ENCODE data around the gene TBR1.

TBR1 gene

DNA sequence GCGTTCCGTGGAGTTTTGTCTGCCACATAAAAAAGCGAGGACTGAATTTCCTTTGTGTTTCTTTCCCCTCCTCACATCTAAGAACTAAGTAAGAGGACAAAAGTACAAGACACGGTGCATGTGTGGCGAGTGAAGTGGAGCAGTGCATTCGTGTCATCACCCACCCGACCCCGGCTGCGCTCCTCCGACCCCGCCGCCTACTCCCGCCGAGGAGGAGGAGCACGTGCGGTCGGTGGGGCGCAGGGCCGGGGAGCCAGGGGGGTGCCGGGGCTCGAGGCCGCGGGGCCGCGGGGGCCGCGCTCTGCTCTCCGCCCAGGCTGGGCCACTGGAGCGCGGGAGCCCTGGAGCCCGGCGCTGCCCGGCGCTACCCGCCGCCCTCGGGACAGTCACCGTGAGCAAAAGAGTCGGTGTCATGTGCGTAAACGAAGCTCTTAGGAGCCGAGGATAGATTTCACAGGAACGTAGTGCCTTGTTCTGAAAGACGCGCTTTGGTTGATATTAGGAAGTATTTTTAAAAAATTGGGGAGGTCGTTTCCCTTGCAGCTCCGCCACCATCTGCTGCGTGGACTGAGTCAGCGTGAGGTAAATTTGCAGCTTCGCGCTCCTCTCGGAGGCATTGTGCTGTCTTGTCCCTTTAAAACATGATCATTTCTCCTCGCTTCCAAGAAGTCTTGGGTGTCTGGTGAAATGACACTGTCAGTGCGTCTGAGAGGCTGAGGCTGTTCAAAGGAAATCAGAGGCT is 11.0 kb downstream of the TBR1 start:
- DNase-seq (ENCODE audit: low read depth in 2 of 2, low spot score in 1 of 2): no peak

DNA sequence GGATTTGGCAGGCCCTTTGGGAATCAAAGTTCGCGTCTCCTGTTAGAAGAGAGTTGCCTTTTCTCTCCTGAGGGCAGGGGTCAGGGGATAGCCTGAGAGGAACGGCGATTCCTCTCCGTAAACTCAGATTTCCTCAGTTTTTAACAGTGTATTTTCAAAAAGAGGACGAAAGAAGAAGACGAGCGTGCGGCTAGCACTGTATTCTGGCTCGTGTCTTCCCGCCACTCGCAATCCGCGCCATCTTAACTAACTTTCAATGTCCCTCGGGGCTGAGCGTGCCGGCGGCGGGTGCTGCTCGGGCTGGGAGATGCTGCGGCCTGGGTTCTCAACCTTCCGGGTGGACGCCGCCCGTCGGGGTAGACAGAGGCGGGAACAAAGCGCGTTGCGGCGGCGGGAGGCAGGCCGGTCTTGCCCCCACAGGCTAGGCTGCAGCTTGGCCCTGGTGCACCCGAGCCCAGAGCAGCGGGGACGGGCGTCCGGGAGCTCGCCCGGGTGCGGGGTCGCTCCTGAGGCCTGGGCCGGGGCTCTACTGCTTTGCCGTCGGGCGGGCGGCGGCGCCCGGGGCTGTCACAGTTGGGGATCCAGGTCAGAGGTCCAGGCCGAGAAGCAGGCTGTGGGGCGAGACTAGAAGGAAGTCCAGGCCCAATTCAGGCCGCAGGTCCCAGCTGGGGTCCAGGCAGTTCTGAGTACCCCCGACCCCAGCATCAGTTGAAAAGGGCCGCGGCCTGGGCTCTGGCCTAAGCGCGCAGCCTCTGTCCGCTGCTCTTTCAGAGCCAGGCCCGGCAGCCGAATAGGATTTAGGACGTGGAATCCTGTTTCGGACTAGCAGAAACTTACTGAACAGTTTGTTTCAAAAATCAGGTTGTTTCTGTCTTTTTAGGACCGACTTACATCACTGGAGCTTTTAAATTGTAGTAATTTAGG is 11.8 kb downstream of the TBR1 start:
- DNase-seq (ENCODE audit: low read depth in 2 of 2, low spot score in 1 of 2): no peak

DNA sequence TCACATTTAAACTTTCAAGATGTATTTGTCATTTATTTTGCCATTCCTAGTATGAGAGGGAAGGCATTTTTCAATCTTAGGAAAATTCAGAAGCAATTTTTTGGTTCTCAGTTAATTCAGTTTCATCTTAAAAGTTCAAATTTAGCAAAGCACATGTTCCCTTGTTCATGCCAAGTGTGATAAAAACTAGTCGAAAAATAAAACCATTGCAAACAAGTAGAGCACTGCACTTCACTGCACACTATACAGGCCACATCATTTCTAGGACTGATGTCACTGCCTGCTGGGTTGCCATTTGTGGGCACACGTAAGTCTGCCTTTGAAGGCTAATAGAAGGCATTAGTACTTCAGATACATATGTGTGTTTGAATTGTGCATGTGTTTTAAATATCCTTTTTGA is 14.3 kb downstream of the TBR1 start:
- DNase-seq (ENCODE audit: low read depth in 2 of 2, low spot score in 1 of 2): no peak

DNA sequence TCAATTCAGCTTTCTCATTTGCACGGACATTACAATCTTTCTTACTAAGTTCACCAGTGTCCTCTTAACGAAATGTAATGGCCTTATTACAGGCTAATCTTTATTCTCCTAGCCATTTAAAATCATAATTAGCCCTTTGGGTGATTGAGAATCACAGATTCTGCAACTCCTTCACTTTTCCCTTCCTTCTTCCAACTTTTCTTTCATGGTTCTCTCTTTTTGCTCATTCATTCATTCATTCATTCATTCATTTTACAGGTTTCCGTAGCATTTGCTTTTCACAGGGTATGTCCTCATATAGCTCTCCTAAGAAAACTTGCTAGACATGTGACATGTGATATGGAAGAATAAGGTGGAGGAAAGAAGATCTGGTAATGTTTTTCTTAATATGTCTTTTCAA is 16.0 kb downstream of the TBR1 start:
- no peak for DNase-seq (ENCODE audit: low read depth in 2 of 2, low spot score in 1 of 2)

DNA sequence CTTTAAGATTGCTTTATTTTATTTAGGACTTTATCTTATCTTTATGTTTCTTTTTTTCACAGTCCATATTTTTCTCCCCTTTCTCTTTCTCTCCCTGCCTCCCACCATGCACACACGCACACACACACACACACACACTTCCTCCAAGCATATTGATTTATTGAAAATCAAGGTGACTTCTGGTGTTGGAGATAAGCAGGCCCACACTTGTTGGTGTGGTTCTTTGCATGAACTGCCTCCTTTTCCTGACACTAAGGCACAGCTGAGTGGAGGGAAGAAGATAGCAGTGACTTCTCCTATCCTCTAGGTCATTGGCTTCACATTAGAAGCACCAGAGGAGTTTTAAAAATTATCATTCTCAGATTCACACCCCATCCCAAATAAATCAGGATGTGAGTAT is 18.0 kb downstream of the TBR1 start:
- no peak for DNase-seq (ENCODE audit: low read depth in 2 of 2, low spot score in 1 of 2)

DNA sequence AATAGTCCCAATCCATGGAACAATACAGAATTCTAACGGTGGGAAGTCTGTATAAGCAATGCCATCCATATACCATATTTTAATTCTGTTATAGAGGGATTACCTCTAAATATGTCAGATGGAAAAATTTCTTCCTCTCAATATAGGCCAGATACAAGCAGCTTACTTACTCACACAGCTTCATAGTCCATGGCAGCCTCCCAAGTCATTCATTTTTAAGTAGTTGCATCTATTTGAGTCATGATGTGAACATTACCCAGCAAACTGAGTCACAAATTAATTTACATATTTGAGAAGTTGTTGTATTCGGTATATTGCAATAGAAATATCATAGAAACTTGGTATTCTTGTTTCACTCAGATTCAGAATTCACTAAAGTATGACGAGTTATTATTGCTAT is 20.3 kb downstream of the TBR1 start:
- DNase-seq (ENCODE audit: low read depth in 2 of 2, low spot score in 1 of 2): no peak

DNA sequence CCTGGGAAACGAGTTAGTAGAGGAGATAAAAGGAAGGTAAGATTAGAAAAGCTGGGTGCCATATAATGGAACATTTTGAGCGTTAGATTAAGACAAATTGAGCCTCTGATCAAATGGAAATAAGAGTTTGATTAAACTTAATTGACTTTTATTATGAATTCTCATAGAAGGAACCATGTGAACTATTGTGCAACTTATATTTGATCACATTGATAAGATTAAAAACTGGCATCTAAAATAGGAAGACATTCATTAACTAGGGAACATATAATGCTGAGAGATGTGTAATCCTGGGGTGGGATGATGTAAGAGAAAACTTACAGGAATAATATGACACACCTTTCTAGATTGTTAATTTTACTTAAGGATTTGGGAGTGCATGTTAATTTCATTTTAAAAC is 22.5 kb downstream of the TBR1 start:
- DNase-seq (ENCODE audit: low read depth in 2 of 2, low spot score in 1 of 2): no peak

DNA sequence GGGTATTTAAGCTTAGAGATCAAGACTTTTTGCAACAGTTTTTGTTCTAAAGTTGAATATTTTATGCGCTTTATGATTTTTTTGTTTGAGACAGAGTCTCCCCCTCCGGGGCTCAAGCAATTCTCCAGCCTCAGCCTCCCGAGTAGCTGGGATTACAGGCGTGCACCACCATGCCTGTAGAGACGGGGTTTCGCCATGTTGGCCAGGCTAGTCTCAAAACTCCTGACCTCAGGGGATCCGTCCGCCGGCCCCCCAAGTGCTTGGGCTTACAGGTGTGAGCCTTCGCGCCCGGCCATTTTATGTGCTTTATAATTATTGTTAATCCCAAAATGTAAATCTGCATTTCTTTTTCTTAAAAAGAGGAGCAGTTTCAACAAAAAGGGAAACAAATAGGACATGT is 29.0 kb downstream of the TBR1 start:
- DNase-seq (ENCODE audit: low read depth in 2 of 2, low spot score in 1 of 2): no peak

DNA sequence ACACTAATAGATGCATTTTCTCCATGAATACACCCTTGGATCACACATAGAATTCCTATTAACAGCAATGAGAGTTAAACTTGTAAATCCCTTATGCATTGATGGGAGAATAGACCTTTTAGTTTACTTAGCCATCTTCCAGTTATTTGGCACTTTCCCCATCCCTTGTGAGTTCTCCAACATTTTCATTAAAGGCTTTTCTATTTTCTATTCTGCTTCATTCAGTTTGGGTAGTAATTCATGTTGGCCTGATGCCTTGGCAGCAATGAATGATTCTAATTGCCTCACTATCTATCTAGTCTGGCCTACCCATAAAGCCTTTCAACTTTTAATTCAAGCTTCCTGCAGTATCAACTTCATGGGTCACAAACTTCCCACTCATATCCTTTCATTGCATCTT is 32.3 kb downstream of the TBR1 start:
- no peak for DNase-seq (ENCODE audit: low read depth in 2 of 2, low spot score in 1 of 2)

DNA sequence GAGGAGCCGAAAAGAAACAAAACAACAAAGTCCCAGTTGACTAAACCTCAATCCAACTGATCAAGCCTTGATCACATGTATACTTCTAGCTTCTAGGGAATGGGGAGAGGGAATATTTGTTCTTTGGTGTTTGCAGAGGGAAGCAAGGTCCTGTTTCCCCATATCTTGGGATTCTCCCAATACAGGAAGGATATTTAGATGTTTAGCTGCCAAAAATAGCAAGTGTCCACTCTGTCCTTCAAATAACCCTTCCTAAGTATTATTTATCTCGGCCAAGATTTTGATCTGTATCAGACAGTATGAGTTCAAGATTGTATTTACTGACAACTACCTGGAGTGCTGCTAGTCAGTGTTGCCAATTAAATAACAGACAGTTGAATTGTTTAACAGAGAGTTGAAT is 55.5 kb downstream of the TBR1 start:
- DNase-seq (ENCODE audit: low read depth in 2 of 2, low spot score in 1 of 2): no peak

DNA sequence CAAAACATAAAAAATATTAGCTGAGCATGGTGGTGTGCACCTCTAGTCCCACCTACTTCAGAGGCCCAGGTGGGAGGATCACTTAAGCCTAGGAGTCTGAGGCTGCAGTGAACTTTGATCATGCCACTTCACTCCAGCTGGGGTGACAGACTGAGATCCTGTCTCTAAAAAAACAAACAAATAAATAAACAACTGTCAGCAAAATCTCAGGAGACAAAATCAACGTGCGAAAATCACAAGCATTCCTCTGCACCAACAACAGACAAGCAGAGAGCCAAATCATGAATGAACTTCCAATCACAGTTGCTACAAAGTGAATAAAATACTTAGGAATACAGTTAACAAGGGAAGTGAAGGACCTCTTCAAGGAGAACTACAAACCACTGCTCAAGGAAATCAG is 58.8 kb downstream of the TBR1 start:
- DNase-seq (ENCODE audit: low read depth in 2 of 2, low spot score in 1 of 2): no peak

All from stimulated activated CD8-positive, alpha-beta memory T cell treated with anti-CD3 and anti-CD28 coated beads, Interleukin-4, amount 100 ng/mL, for 4 hours (primary cell).